GM18951 (cell line): Measurements from ENCODE around the gene ANTXR2.
A peak's percentile ranks its signal among the peaks of the same experiment; 100 is the strongest.
"Not testable (repeated sequence)": the region's sequence is repeated elsewhere in the genome, so short reads cannot be mapped to it uniquely, and the experiment has no call there.

Source experiments
- POLR2A ChIP-seq: IDR thresholded peaks from 4 replicates; pipeline ENCODE4 v1.6.1; 2011; ENCODE audit warnings: mild to moderate bottlenecking; ENCODE audit not compliant: insufficient read length, insufficient read depth; ENCODE audit errors: extremely low read depth
- in situ Hi-C: fragments of 300-500 bp; cut with MboI; formaldehyde crosslinking; loops from one replicate; pipeline ENCODE4 v1.12.0; 2022; ENCODE audit warnings: low sequenced_read_pairs, mixed read lengths, inconsistent platforms; ENCODE audit not compliant: unreplicated experiment

ANTXR2 gene

DNA sequence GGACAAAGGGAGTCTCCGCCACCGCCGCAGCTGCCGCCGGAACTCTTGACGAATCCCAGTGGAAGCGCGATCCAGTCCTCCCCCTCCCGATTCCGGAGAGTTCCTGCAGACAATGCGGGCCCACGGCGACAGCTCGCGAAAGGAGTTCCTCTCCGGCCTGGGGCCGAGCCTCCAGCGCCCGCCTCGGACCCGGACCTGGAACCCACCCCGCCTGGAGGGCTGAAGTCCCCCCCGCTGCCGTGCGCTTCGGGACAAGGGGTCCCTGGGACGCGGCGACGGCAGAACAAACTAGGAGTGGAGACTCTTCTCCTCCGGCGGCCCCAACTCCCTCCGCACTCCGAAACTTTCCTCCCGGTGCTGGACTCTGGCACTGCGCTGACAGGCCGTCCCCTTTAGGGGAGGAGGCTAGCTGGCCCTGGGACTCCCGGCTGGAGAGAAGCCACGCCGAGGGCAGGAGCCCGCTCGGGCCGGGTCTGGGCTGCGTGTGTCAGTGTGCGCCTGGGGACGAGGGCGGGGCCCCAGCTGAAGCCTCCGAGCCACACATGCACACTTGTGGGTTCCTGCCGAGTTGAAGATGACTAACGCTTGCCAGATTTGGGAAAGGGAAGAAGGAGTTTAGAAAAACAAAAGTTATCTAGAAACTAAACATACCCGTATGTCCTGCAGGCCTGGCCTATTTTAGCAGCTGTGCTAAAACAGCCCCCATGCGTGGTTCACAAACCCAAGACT, at the start of gene ANTXR2:
ANTXR2 (minus strand) TSS at position 486 of the 729 bp plus-strand sequence. CDS start 669 bp downstream, outside the sequence.
- TF ChIP-seq POLR2A: peak; percentile 57
- in situ Hi-C loops: no loop called here

DNA sequence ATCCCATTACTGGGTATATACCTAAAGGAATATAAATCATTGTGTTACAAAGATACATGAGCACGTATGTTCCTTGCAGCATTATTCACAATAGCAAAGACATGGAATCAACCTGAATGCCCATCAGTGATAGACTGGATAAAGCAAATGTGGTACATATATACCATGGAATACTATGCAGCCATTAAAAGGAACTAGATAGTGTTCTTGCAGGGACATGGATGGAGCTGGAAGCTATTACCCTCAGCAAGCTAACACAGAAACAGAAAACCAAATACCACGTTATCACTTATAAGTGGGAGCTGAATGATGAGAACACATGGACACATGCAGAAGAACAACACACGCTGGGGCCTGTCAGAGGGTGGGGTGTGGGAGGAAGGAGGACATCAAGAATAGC, 48.8 kb upstream of the ANTXR2 start:
- in situ Hi-C loops: not testable (repeated sequence)

GRCh38 chr4:80119620-80120019, 46.6 kb upstream of the ANTXR2 start:
- in situ Hi-C loops: not testable (repeated sequence)

DNA sequence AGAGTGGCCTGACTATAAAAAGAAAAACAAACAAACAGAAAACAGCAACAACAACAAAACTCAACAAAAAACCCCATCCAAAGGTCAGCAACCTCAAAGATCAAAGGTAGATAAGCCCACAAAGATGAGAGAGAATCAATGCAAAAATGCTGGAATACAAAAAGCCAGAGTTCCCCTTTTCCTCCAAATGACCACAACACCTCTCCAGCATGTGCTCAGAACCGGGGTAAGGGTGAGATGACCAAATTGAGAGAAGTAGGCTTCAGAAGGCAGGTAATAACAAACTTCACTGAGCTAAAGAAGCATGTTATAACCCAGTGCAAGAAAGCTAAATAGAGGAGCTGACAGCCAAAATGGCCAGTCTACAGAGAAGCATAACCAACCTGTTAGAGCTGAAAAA, 43.5 kb upstream of the ANTXR2 start:
- TF ChIP-seq POLR2A: no peak
- in situ Hi-C loops: no loop called here

GRCh38 chr4:80115368-80116181, 42.5 kb upstream of the ANTXR2 start:
- TF ChIP-seq POLR2A: no peak
- in situ Hi-C loops: no loop called here

- in situ Hi-C loops: no loop called here
- no peak for TF ChIP-seq POLR2A
Measured at GRCh38 chr4:80114732-80115265, 41.8 kb upstream of the ANTXR2 start.

DNA sequence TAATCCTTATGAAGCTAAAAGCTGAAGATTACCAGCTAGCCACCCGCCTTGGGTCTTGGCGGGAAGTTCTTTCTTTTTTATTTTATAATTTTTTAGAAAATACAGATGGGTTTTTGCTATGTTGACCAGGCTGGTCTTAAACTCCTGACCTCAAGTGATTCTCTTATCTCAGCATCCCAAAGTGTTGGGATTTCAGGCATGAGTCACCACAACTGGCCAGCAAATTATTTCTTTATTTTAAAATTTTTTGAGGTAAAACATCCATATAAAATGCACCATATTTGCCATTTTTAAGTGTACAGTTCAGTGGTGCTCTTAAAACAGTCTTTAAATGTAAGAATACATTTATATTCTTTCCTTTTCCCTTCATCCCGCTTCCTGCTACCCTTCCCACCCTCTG, 40.6 kb upstream of the ANTXR2 start:
- no peak for TF ChIP-seq POLR2A
- in situ Hi-C loops: no loop called here

DNA sequence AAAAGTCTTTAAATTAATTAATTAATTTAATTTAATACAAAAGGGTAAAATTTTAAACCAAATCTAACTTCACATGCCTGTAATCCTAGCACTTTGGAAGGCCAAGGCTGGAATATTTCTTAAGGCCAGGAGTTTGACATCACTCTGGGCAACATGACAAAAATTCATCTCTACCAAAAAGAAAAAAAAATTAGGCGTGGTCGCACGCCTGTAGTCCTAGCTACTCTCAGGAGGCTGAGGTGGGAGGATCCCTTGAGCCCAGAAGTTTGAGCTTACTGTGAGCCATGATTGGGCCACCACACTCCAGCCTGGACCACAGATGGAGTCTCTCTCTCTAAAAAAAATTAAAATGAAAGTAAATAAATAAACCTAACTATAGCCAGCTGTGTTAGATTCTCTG, 39.2 kb upstream of the ANTXR2 start:
- TF ChIP-seq POLR2A: no peak
- in situ Hi-C loops: no loop called here

DNA sequence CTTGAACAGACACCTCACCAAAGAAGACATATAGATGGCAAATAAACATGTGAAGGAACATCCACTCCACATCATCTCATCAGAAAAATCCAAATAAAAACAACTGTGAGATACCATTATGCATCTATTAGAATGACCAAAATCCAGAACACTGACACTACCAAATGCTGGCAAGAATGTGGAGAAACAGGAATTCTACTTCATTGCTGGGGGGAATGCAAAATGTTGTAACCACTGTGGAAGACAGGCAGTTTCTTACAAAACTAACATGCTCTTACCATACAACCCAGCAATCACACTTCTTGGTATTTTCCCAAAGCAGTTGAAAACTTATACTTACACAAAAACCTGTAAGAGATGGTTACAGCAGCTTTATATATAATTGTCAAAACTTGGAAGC, 38.2 kb upstream of the ANTXR2 start:
- in situ Hi-C loops: no loop called here
- no peak for TF ChIP-seq POLR2A

- in situ Hi-C loops: no loop called here
- no peak for TF ChIP-seq POLR2A
Measured at GRCh38 chr4:80107374-80107773, 34.3 kb upstream of the ANTXR2 start.

DNA sequence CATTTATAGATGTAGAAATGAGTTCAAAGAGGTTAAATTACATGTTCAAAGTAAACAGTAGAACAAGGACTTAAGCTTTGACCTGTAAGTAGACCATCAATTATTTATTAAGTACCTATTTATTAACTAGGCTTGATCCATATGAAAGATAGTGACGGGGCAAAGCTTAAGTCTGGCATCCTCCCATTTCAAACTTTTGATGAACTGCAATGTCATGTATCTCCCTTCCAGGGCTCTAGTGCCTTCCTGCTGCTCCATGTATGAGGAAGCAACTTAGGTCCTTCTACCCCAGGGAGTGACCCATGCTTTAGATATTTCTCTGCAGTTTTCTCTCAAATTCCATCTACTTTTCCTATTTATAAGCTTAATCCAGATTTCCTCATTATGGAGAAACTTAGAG, 31.9 kb upstream of the ANTXR2 start:
- in situ Hi-C loops: no loop called here
- no peak for TF ChIP-seq POLR2A

DNA sequence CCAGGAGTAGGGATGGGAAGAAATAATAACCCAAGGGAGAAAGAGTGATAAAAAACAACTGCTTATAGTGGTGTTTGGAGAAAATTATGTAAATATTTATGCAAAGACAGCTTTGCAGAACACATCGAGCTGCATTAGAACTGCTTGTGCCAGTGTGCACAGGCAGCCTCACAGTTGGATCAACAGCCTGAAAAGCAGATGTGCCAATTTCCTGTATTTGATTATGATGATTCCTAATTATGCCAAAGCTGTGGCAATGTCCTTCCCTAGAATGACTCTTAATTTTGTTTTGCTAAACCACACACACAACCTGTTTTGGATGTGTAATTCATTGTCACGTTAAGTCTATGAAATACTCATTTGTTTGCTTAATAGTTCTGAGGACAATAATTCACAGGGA, 30.6 kb upstream of the ANTXR2 start:
- in situ Hi-C loops: no loop called here
- no peak for TF ChIP-seq POLR2A

DNA sequence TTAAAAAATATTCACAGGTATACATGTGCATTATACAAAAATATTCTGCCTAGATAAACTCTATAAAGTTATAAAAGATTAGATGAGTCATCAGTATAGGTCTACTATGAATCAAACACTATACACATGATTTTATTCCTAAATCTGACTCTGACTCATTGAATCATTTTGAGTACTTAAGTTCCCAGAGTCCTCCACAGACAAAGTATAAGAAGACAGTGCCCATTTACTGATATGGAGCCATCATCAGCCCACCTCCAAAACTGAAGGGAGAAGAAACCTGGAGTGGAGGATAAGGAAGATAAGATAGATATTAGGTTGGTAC, 28.7 kb upstream of the ANTXR2 start:
- in situ Hi-C loops: no loop called here
- TF ChIP-seq POLR2A: no peak

DNA sequence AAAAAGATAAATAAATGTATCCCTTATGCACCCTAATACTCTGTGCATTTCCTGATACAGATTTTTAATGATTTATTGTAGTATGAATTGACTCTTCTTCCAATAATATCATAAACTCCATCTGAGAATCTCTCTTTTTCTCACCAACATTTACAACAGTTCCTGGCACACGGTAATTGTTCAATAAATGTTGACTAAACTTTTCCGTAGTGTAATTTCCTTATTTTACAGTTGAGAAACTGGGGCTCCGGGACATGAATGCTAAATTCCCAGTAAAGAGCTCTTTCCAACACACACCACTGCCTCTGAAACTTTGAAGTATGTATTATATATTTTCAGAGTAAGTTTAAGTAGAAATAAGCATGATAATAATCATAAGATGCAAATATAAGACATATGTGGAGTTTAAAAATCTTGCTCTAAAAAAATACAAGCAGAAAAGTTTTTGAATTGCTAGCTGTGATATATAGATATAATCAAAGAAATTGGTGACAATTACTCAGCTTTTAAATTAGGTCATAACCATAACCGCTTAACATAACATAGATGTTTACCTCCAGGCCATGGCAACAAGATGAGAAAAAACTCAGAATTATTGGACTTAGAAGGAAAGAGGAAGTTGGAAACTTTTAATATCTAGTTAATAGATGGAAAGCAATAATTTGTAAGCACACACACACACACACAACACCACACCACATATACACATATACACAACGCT, 28.2 kb upstream of the ANTXR2 start:
- in situ Hi-C loops: no loop called here
- TF ChIP-seq POLR2A: no peak

DNA sequence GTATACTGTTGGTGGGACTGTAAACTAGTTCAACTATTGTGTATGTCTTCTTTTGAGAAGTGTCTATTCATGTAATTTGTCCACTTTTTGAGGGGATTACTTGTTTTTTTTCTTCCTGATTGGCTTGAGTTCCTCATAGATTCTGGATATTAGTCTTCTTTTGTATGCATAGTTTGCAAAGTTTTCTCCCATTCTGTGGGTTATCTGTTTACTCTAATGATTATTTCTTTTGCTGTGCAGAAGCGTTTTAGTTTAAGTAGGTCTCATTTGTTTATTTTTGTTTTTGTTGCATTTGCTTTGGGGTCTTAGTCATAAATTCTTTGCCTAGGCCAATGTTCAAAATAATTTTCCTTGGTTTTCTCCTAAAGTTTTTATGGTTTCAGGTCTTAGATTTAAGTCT, 26.6 kb upstream of the ANTXR2 start:
- in situ Hi-C loops: no loop called here
- TF ChIP-seq POLR2A: no peak
